Measurements from ENCODE around the gene MTHFD2L. TPM values are rescaled to one million over a fixed set of nuclear protein-coding genes. Genes with fewer than 3 reads are reported as not detected.

MTHFD2L gene
- total and polyA plus RNA-seq, 2 of the 8 experiments (the other 6 are each of a cell fraction or from before 2014, with no cell fraction given): 5.4 to 15.0 TPM

- Histone ChIP-seq H4K91ac (replicated peaks; ENCODE audit: insufficient read length, low read length) (no peak overlapping the region), H2BK20ac (ENCODE audit: low read length) (no peak overlapping the region), H3K18ac (ENCODE audit: extremely low read depth, low read length) (no peak overlapping the region), H3K56ac (replicated peaks; ENCODE audit: insufficient read length, low read depth, low read length) (no peak overlapping the region), H2BK15ac (ENCODE audit: low read length) (no peak overlapping the region), H2AK5ac (ENCODE audit: low read depth, low read length) (no peak overlapping the region), H4K20me1 (replicated peaks in 1 of 2; ENCODE audit: control insufficient read depth in 1 of 2, insufficient read depth in 2 of 2, low read length in 2 of 2) (no peaks in the 10 kb centered on the region), H3K27ac (ENCODE audit: low read depth, low read length) (no peak overlapping the region), H4K5ac (ENCODE audit: insufficient read length, low read depth, low read length) (no peak overlapping the region), H3K23ac (ENCODE audit: insufficient read length) (no peak overlapping the region), H3K9ac (replicated peaks in 1 of 4; ENCODE audit: extremely low read depth in 1 of 4, low read depth in 3 of 4, low read length in 3 of 4) (no peak overlapping the region), H2BK12ac (ENCODE audit: low read depth, low read length) (no peak overlapping the region), H2BK120ac (replicated peaks; ENCODE audit: low read depth, low read length) (no peak overlapping the region), H3K14ac (ENCODE audit: insufficient read length) (no peak overlapping the region), H2AFZ (ENCODE audit: low read length) (no peak overlapping the region), H2BK5ac (ENCODE audit: low read depth, low read length) (no peak overlapping the region), H3K27me3 (replicated peaks in 1 of 4; ENCODE audit: control insufficient read depth in 3 of 4, extremely low read depth in 1 of 4, insufficient read depth in 3 of 4, low read length in 3 of 4) (no peaks in the 10 kb centered on the region), H3K36me3 (ENCODE audit: control insufficient read depth in 2 of 4, insufficient read depth in 4 of 4, low read length in 3 of 4) (no peaks in the 10 kb centered on the region), H3K4me1 (replicated peaks in 1 of 4; ENCODE audit: control insufficient read depth in 3 of 4, insufficient read depth in 4 of 4, low read length in 3 of 4) (no peaks in the 10 kb centered on the region), H4K8ac (ENCODE audit: extremely low read depth, insufficient read depth, low read length) (no peak overlapping the region), H3K79me2 (ENCODE audit: control insufficient read depth in 1 of 2, insufficient read depth in 2 of 2, low read length in 2 of 2) (no peaks in the 10 kb centered on the region), H3K4ac (replicated peaks; ENCODE audit: insufficient read length, low read depth, low read length) (no peak overlapping the region), H3K4me2 (ENCODE audit: insufficient read depth in 1 of 2, low read depth in 2 of 2, low read length in 2 of 2) (no peak overlapping the region), H3K4me3 (ENCODE audit: extremely low read depth in 1 of 4, insufficient read depth in 2 of 4, low read depth in 3 of 4, low read length in 4 of 4) (no peak overlapping the region), H3K9me3 (ENCODE audit: insufficient read depth in 2 of 2, low read depth in 1 of 2, low read length in 1 of 2) (no peaks in the 10 kb centered on the region), H3K23me2 (ENCODE audit: low read depth, low read length) (no peaks in the 10 kb centered on the region), H3K79me1 (ENCODE audit: low read depth, low read length) (no peaks in the 10 kb centered on the region)
- CTCF ChIA-PET (ENCODE audit: partially characterized antibody): interaction anchor here (0.6 to 1.3 kb wide), 4 partner anchors 21 to 150 kb away, joined by 3 to 5 read pairs (median 4); no protein-coding TSS in a partner anchor
- FAIRE-seq (no peak), DNase-seq (ENCODE audit: low read depth in 1 of 2, low spot score in 2 of 2) (no peak)
- TF ChIP-seq CBX8 (IDR thresholded peaks at IDR 0.05; ENCODE audit: borderline replicate concordance, low read depth, low read length) (no peak), CTCF (IDR thresholded peaks at IDR 0.05; ENCODE audit: control extremely low read depth in 1 of 3, insufficient read depth in 1 of 3, low read depth in 1 of 3, low read length in 3 of 3) (no peak), MAX (IDR thresholded peaks at IDR 0.05) (no peak), BRCA1 (IDR thresholded peaks at IDR 0.05; ENCODE audit: low read depth, low read length) (no peak), CEBPB (IDR thresholded peaks at IDR 0.05; ENCODE audit: low read depth, low read length) (no peak), TEAD4 (IDR thresholded peaks at IDR 0.05; ENCODE audit: low read depth, low read length) (no peak)
- POLR2A ChIA-PET (ENCODE audit: partially characterized antibody): no interaction called here
Observed at GRCh38 chr4:74235135-74235534, 77.2 kb downstream of the MTHFD2L start.

Data from H1 (cell line).